SK-N-SH (cell line): ENCODE data around the gene WNT16. TPM values are rescaled to one million over a fixed set of nuclear protein-coding genes. Genes with fewer than 3 reads are reported as not detected.

ENCODE experiments used
- CTCF ChIA-PET: fragments of 300-600, 350-600 bp; formaldehyde crosslinking; extraction: SDS; loops from one replicate; lab custom pipeline; 2021; lab: Yijun Ruan, JAX
- POLR2A ChIA-PET: fragments of 350-600 bp; sonication (Branson Sonifier 250); formaldehyde crosslinking; extraction: SDS; loops from one replicate; lab custom pipeline; 2020; ENCODE audit warnings: antibody characterized with exemption, inconsistent platforms; lab: Yijun Ruan, JAX
- DNase-seq: peaks from one replicate; pipeline ENCODE4 v3.0.0; 2012
- H2AFZ ChIP-seq: fragments of 200-600 bp; sonication (generic); 2 replicates; pipeline ENCODE4 v1.8.1; 2016; ENCODE audit warnings: antibody characterized with exemption, mild to moderate bottlenecking, low read depth
- H3F3A ChIP-seq: fragments of 200-600 bp; sonication (generic); replicated peaks from 2 replicates; pipeline ENCODE3; 2016; ENCODE audit warnings: antibody characterized with exemption, mild to moderate bottlenecking; ENCODE audit not compliant: insufficient read depth
- H3K27ac ChIP-seq, 2 experiments: fragments of 200-500 bp in 1 of 2; fragments of 200-600 bp in 1 of 2; sonication (Bioruptor generic) in 1 of 2; sonication (generic), shearing (Covaris generic) in 1 of 2; 2 replicates each; pipeline versions ENCODE4 v1.5.1 to v1.6.1; 2014 to 2016; ENCODE audit warnings: low read depth in 2 of 2, inconsistent platforms in 1 of 2, low read length in 1 of 2, mild to moderate bottlenecking in 1 of 2, mixed read lengths in 1 of 2
- H3K27me3 ChIP-seq: fragments of 200-600 bp; sonication (generic), shearing (Covaris generic); 2 replicates; pipeline ENCODE4 v1.6.1; 2016; ENCODE audit warnings: mixed run types; ENCODE audit not compliant: insufficient read depth
- H3K36me3 ChIP-seq, 2 experiments: fragments of 200-500 bp in 1 of 2; fragments of 200-600 bp in 1 of 2; sonication (Bioruptor generic) in 1 of 2; sonication (generic) in 1 of 2; replicated peaks in 1 of 2; 2 replicates each; pipeline versions ENCODE3 to v1.5.1; 2014 to 2016; ENCODE audit warnings: low read length in 1 of 2, mild to moderate bottlenecking in 1 of 2; ENCODE audit not compliant: insufficient read depth in 2 of 2, control insufficient read depth in 1 of 2
- H3K4me1 ChIP-seq, 2 experiments: fragments of 200-500 bp in 1 of 2; fragments of 200-600 bp in 1 of 2; sonication (Bioruptor generic) in 1 of 2; sonication (generic), shearing (Covaris generic) in 1 of 2; 2 replicates each; pipeline versions ENCODE4 v1.5.1 to v1.6.1; 2014 to 2016; ENCODE audit warnings: low read depth in 1 of 2, low read length in 1 of 2, mixed run types in 1 of 2; ENCODE audit not compliant: insufficient read depth in 2 of 2, control insufficient read depth in 1 of 2
- H3K4me2 ChIP-seq: fragments of 200-600 bp; sonication (generic), shearing (Covaris generic); 2 replicates; pipeline ENCODE4 v1.6.1; 2017; ENCODE audit warnings: mixed run types
- H3K4me3 ChIP-seq, 2 experiments: fragments of 200-500 bp in 1 of 2; fragments of 200-600 bp in 1 of 2; sonication (Bioruptor generic) in 1 of 2; sonication (generic), shearing (Covaris generic) in 1 of 2; 2 replicates each; pipeline versions ENCODE4 v1.5.1 to v1.8.1; 2014 to 2016; ENCODE audit warnings: low read depth in 2 of 2, inconsistent platforms in 1 of 2, low read length in 1 of 2, mild to moderate bottlenecking in 1 of 2, mixed read lengths in 1 of 2, moderate library complexity in 1 of 2
- H3K79me2 ChIP-seq: fragments of 200-600 bp; sonication (generic); 2 replicates; pipeline ENCODE4 v1.8.1; 2017; ENCODE audit warnings: mild to moderate bottlenecking; ENCODE audit not compliant: insufficient read depth
- H3K9ac ChIP-seq: fragments of 200-600 bp; sonication (generic); 2 replicates; pipeline ENCODE4 v1.6.1; 2017; ENCODE audit warnings: mixed run types
- H3K9me2 ChIP-seq: fragments of 200-600 bp; sonication (generic); 2 replicates; pipeline ENCODE4 v1.6.1; 2017; ENCODE audit warnings: mixed run types
- H3K9me3 ChIP-seq: fragments of 200-600 bp; sonication (generic); 2 replicates; pipeline ENCODE4 v1.6.1; 2017; ENCODE audit warnings: mixed run types, mild to moderate bottlenecking, moderate library complexity
- H4K20me1 ChIP-seq: fragments of 200-600 bp; sonication (generic); 2 replicates; pipeline ENCODE4 v1.6.1; 2017; ENCODE audit warnings: mild to moderate bottlenecking, mixed run types; ENCODE audit not compliant: insufficient read depth
- CTCF ChIP-seq: fragments of 200-600 bp; sonication (generic); IDR thresholded peaks from 2 replicates; pipeline ENCODE4 v1.6.1; 2017; ENCODE audit warnings: antibody characterized with exemption, mild to moderate bottlenecking, moderate library complexity
- ELF1 ChIP-seq: IDR thresholded peaks from 2 replicates; pipeline ENCODE4 v1.4.0; 2012
- EP300 ChIP-seq, 2 experiments: IDR thresholded peaks; 2 replicates each; pipeline versions ENCODE4 v1.4.0 to v1.6.1; 2012; ENCODE audit warnings: borderline replicate concordance in 1 of 2, low read depth in 1 of 2, low read length in 1 of 2
- EZH2phosphoT487 ChIP-seq: fragments of 200-600 bp; sonication (generic); IDR thresholded peaks from 2 replicates; pipeline ENCODE4 v1.6.1; 2017; ENCODE audit warnings: low read depth, mixed run types, mild to moderate bottlenecking, antibody characterized with exemption, moderate library complexity, borderline replicate concordance
- FOXJ3 ChIP-seq: sonication (generic); formaldehyde crosslinking; IDR thresholded peaks from 2 replicates; pipeline ENCODE4 v1.5.1; 2020; ENCODE audit warnings: mild to moderate bottlenecking, missing genetic modification reagents
- JUND ChIP-seq: IDR thresholded peaks from 2 replicates; pipeline ENCODE4 v1.4.0; 2012
- MAX ChIP-seq: IDR thresholded peaks from 2 replicates; pipeline ENCODE4 v1.4.0; 2012; ENCODE audit warnings: low read depth
- PBX3 ChIP-seq: IDR thresholded peaks from 2 replicates; pipeline ENCODE4; 2012
- POLR2AphosphoS5 ChIP-seq: IDR thresholded peaks from 2 replicates; pipeline ENCODE4 v1.6.1; 2012; ENCODE audit warnings: low read depth, low read length
- RCOR1 ChIP-seq: fragments of 150-350 bp; IDR thresholded peaks from 2 replicates; pipeline ENCODE4 v1.6.1; 2017; ENCODE audit warnings: antibody characterized with exemption, low read length
- RXRA ChIP-seq: IDR thresholded peaks from 2 replicates; pipeline ENCODE4 v1.4.0; 2012; ENCODE audit warnings: low read depth, mild to moderate bottlenecking, borderline replicate concordance
- TAF1 ChIP-seq: IDR thresholded peaks from 2 replicates; pipeline ENCODE4 v1.6.1; 2012; ENCODE audit warnings: low read depth, mild to moderate bottlenecking, low read length, moderate library complexity, borderline replicate concordance
- TEAD4 ChIP-seq: IDR thresholded peaks from 2 replicates; pipeline ENCODE4 v1.4.0; 2012; ENCODE audit warnings: mild to moderate bottlenecking, borderline replicate concordance; ENCODE audit not compliant: insufficient read depth
- USF1 ChIP-seq: IDR thresholded peaks from 2 replicates; pipeline ENCODE4 v1.4.0; 2012; ENCODE audit warnings: low read depth, borderline replicate concordance
- YY1 ChIP-seq: IDR thresholded peaks from 2 replicates; pipeline ENCODE4 v1.4.0; 2012; ENCODE audit warnings: low read depth, mild to moderate bottlenecking
- ZBTB33 ChIP-seq: IDR thresholded peaks from 2 replicates; pipeline ENCODE4 v1.4.0; 2012; ENCODE audit warnings: low read depth, borderline replicate concordance
- WGBS: methylation state at CpG from one replicate; pipeline ENCODE4 v1.1.6; 2017; ENCODE audit warnings: low lambda C conversion rate; 5-methylcytosine and 5-hydroxymethylcytosine counted together
- polyA plus RNA-seq, 3 experiments: library from polyadenylated mRNA; depleted of rRNA; stranded (reverse); fragments of >200 nt; gene quantifications; 2 replicates each; pipeline ENCODE4 v1.2.3, GENCODE V29; 2012

Gene WNT16
- polyA plus RNA-seq, 1 of the 3 experiments (the other 2 are of a cell fraction) = 0.05 TPM

- POLR2A ChIA-PET = no interaction called here
- no peak overlapping the region for H3K4me2 ChIP-seq
- peaks cover 4% of the 10 kb centered on the region for H3F3A ChIP-seq
- H3K79me2 ChIP-seq = peaks cover 7% of the 10 kb centered on the region; the same call in 1 of the 2 replicates
- H4K20me1 ChIP-seq = no peaks in the 10 kb centered on the region
- H2AFZ ChIP-seq = no peak overlapping the region
- H3K4me3 ChIP-seq = no peak overlapping the region
- no peak overlapping the region for H3K27ac ChIP-seq
- H3K27me3 ChIP-seq = no peaks in the 10 kb centered on the region
- H3K9me2 ChIP-seq = no peaks in the 10 kb centered on the region
- H3K4me1 ChIP-seq = no peaks in the 10 kb centered on the region
- TF ChIP-seq POLR2AphosphoS5 = no peak
- TF ChIP-seq RCOR1 = no peak
- TF ChIP-seq EP300 (IDR thresholded peaks at IDR 0.05; ENCODE audit: borderline replicate concordance in 1 of 2, low read depth in 1 of 2, low read length in 1 of 2) = no peak
- TF ChIP-seq RXRA = no peak
- TF ChIP-seq ZBTB33 = no peak
- TF ChIP-seq ELF1 = no peak
- TF ChIP-seq TAF1 = no peak
- TF ChIP-seq JUND = no peak
- no peak for TF ChIP-seq PBX3
- no peak for TF ChIP-seq YY1
- TF ChIP-seq FOXJ3 (CRISPR knock-in tag) = no peak
- no peak for TF ChIP-seq TEAD4
- TF ChIP-seq USF1 = no peak
- TF ChIP-seq CTCF = no peak
- no peak for TF ChIP-seq EZH2phosphoT487
- no peak for TF ChIP-seq MAX
- H3K9me3 ChIP-seq = no peaks in the 10 kb centered on the region
- no peak for DNase-seq
- H3K9ac ChIP-seq = no peak overlapping the region
- 91% methylated on average over 5 of the region's 5 CpGs for WGBS
- CTCF ChIA-PET = interaction anchor here (1.1 to 2.5 kb wide), 4 partner anchors 9 to 568 kb away, joined by 3 to 11 read pairs (median 9); no protein-coding TSS in a partner anchor
- H3K36me3 ChIP-seq = peaks cover 94% of the 10 kb centered on the region in 2 experiments
Observed at GRCh38 chr7:121360564-121360963, 31.8 kb downstream of the WNT16 start.
